ENCODE measurements around the gene SUMO3.

Gene SUMO3

GRCh38 chr21:44831227-44831860 is 13.5 kb upstream of the SUMO3 start:
- TF ChIP-seq, protein P1, sequence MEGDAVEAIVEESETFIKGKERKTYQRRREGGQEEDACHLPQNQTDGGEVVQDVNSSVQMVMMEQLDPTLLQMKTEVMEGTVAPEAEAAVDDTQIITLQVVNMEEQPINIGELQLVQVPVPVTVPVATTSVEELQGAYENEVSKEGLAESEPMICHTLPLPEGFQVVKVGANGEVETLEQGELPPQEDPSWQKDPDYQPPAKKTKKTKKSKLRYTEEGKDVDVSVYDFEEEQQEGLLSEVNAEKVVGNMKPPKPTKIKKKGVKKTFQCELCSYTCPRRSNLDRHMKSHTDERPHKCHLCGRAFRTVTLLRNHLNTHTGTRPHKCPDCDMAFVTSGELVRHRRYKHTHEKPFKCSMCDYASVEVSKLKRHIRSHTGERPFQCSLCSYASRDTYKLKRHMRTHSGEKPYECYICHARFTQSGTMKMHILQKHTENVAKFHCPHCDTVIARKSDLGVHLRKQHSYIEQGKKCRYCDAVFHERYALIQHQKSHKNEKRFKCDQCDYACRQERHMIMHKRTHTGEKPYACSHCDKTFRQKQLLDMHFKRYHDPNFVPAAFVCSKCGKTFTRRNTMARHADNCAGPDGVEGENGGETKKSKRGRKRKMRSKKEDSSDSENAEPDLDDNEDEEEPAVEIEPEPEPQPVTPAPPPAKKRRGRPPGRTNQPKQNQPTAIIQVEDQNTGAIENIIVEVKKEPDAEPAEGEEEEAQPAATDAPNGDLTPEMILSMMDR (conservative IDR thresholded peaks at IDR 0.05; ENCODE audit: low read depth) = no peak
- H3K27ac ChIP-seq = no peak overlapping the region
- ChIA-PET CTCF (interaction anchor here (0.7 kb wide), 1 partner anchor 38 kb away, joined by 3 read pairs; no protein-coding TSS in a partner anchor), POLR2A (ENCODE audit: low non-redundant PET) (no interaction called here)
- DNase-seq (ENCODE audit: low spot score) = no peak

- CTCF ChIA-PET = no interaction called here
- TF ChIP-seq, protein P1 (conservative IDR thresholded peaks at IDR 0.05; ENCODE audit: low read depth) = no peak
- POLR2A ChIA-PET (ENCODE audit: low non-redundant PET) = no interaction called here
- no peak for DNase-seq (ENCODE audit: low spot score)
- no peak overlapping the region for H3K27ac ChIP-seq
These were observed 11.7 kb upstream of the SUMO3 start for GRCh38 chr21:44829507-44830092.

DNA sequence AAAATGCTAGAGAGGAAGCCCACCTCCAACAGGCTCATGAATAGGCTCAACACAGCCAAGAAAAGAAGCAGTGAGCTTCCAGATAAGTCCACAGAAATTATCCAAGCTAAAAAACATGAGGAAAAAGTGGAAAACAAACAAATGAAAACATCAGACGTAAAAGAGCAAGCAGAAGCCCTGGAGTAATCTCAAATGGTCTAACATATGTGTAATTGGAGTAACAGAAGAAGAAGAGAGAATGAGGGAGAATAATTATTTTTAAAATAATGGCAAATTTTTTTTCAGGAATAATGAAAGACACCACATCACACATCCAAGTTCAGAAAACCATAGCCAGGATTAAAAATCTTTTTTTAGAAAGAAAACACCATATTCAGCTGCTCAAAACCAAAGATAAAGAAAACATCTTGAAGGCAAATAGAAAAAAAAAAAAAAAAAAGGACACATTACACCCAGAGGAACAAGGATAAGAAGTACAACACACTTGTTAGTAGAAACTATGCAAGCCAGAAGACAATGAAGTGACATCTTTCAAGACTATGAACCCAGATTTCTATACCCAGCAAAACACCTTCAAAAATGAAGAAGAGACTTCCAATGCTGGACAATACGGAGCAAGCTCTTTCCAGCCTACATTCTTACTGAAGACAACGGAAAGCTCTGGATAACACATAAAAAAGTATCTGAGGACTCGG is 10.6 kb upstream of the SUMO3 start:
- POLR2A ChIA-PET (ENCODE audit: low non-redundant PET) = no interaction called here
- TF ChIP-seq, protein P1 (conservative IDR thresholded peaks at IDR 0.05; ENCODE audit: low read depth) = no peak
- CTCF ChIA-PET = no interaction called here

GRCh38 chr21:44823179-44823660 is 5.4 kb upstream of the SUMO3 start:
- TF ChIP-seq, protein P1 (conservative IDR thresholded peaks at IDR 0.05; ENCODE audit: low read depth) = no peak
- POLR2A ChIA-PET (ENCODE audit: low non-redundant PET) = no interaction called here
- no peak for DNase-seq (ENCODE audit: low spot score)
- CTCF ChIA-PET = no interaction called here
- no peak overlapping the region for H3K27ac ChIP-seq

More for the DNA sequence above, 10.6 kb upstream of the SUMO3 start:
- H3K27ac ChIP-seq = no peak overlapping the region
- DNase-seq (ENCODE audit: low spot score) = no peak

- POLR2A ChIA-PET (ENCODE audit: low non-redundant PET) = no interaction called here
- TF ChIP-seq, protein P1 (conservative IDR thresholded peaks at IDR 0.05; ENCODE audit: low read depth) = no peak
- CTCF ChIA-PET = no interaction called here
- no peak overlapping the region for H3K27ac ChIP-seq
- no peak for DNase-seq (ENCODE audit: low spot score)
These were observed 4.8 kb upstream of the SUMO3 start for GRCh38 chr21:44822484-44823178.

DNA sequence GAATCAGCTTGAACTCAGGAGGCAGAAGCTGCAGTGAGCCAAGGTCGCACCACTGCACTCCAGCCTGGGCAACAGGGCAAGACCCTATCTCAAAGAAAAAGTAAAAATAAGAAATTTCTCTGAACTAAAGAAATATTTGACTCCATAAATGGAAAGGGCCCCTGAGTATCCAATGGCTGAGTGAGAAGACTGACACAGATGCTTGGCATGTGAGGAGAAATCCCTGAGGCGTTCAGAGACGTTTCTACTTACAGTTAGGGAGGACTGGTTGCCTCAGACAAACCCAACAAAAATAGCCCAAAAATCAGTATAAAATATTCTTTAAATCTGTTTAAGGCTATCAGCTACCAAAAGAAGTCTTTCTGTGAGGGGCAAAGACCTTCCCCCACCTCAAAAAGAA is 3.0 kb upstream of the SUMO3 start:
- POLR2A ChIA-PET (ENCODE audit: low non-redundant PET) = no interaction called here
- CTCF ChIA-PET = no interaction called here
- H3K27ac ChIP-seq = no peak overlapping the region
- no peak for DNase-seq (ENCODE audit: low spot score)
- TF ChIP-seq, protein P1 (conservative IDR thresholded peaks at IDR 0.05; ENCODE audit: low read depth) = no peak
